Astrocyte (in vitro differentiated cells and primary cell): ENCODE measurements around the gene OCIAD1. TPM values are rescaled to one million over a fixed set of nuclear protein-coding genes. Genes with fewer than 3 reads are reported as not detected.
"Not testable (repeated sequence)": the region's sequence is repeated elsewhere in the genome, so short reads cannot be mapped to it uniquely, and the experiment has no call there.

ENCODE experiments used
- DNase-seq: peaks from one replicate; pipeline ENCODE4 v3.0.0-alpha.2; 2010; ENCODE audit warnings: low read depth
- FAIRE-seq: peaks from 2 replicates; lab custom pipeline; 2011; peaks lifted over from hg19 to GRCh38; lab: Jason Lieb, UNC
- H2AFZ ChIP-seq: 2 replicates; pipeline ENCODE4 v1.6.0; 2012; ENCODE audit warnings: low read depth, low read length, inconsistent platforms
- H3K27ac ChIP-seq: 2 replicates; pipeline ENCODE4 v1.5.1; 2011; ENCODE audit warnings: low read depth, low read length, inconsistent platforms
- H3K27me3 ChIP-seq: 2 replicates; pipeline ENCODE4 v1.6.0; 2011; ENCODE audit warnings: low read length, inconsistent platforms; ENCODE audit not compliant: insufficient read depth
- H3K36me3 ChIP-seq: 2 replicates; pipeline ENCODE4 v1.5.1; 2011; ENCODE audit warnings: low read length, inconsistent platforms; ENCODE audit not compliant: insufficient read depth
- H3K4me1 ChIP-seq: 2 replicates; pipeline ENCODE4 v1.5.1; 2011; ENCODE audit warnings: low read length, inconsistent platforms; ENCODE audit not compliant: insufficient read depth
- H3K4me2 ChIP-seq: 2 replicates; pipeline ENCODE4 v1.6.0; 2012; ENCODE audit warnings: low read length, inconsistent platforms
- H3K4me3 ChIP-seq: 2 replicates; pipeline ENCODE4 v1.5.1; 2011; ENCODE audit warnings: low read depth, mild to moderate bottlenecking, low read length, inconsistent platforms; ENCODE audit not compliant: insufficient read depth
- H3K79me2 ChIP-seq: 2 replicates; pipeline ENCODE4 v1.6.0; 2012; ENCODE audit warnings: mild to moderate bottlenecking, low read length, inconsistent platforms; ENCODE audit not compliant: insufficient read depth
- H3K9ac ChIP-seq: 2 replicates; pipeline ENCODE4 v1.6.0; 2012; ENCODE audit warnings: mild to moderate bottlenecking, low read length, inconsistent platforms
- H3K9me3 ChIP-seq: 2 replicates; pipeline ENCODE4 v1.5.1; 2012; ENCODE audit warnings: low read depth, mild to moderate bottlenecking, low read length, inconsistent platforms; ENCODE audit not compliant: insufficient read depth
- H4K20me1 ChIP-seq: 2 replicates; pipeline ENCODE4 v1.6.0; 2012; ENCODE audit warnings: low read length, inconsistent platforms; ENCODE audit not compliant: insufficient read depth
- H3K27ac Mint-ChIP-seq: one replicate; pipeline ENCODE4 v1.8.0; 2021; ENCODE audit warnings: mild to moderate bottlenecking, mixed read lengths; ENCODE audit not compliant: unreplicated experiment
- H3K27me3 Mint-ChIP-seq: one replicate; pipeline ENCODE4 v1.8.0; 2021; ENCODE audit warnings: low read depth, mixed read lengths; ENCODE audit not compliant: unreplicated experiment
- H3K36me3 Mint-ChIP-seq: one replicate; pipeline ENCODE4 v1.8.0; 2021; ENCODE audit warnings: low read depth, mixed read lengths; ENCODE audit not compliant: unreplicated experiment
- H3K4me1 Mint-ChIP-seq: one replicate; pipeline ENCODE4 v1.8.0; 2021; ENCODE audit warnings: low read depth, mixed read lengths; ENCODE audit not compliant: unreplicated experiment
- H3K4me3 Mint-ChIP-seq: one replicate; pipeline ENCODE4 v1.8.0; 2021; ENCODE audit warnings: mild to moderate bottlenecking, moderate library complexity, mixed read lengths; ENCODE audit not compliant: unreplicated experiment
- H3K9me3 Mint-ChIP-seq: one replicate; pipeline ENCODE4 v1.8.0; 2021; ENCODE audit warnings: mild to moderate bottlenecking, mixed read lengths; ENCODE audit not compliant: unreplicated experiment
- CTCF ChIP-seq: IDR thresholded peaks from 2 replicates; pipeline ENCODE4 v1.5.1; 2011; ENCODE audit warnings: low read depth, mild to moderate bottlenecking, inconsistent platforms, low read length, moderate library complexity; ENCODE audit not compliant: insufficient read depth
- EZH2 ChIP-seq: IDR thresholded peaks from 2 replicates; pipeline ENCODE4 v1.6.1; 2012; ENCODE audit warnings: mild to moderate bottlenecking, low read length, inconsistent platforms; ENCODE audit not compliant: insufficient read depth
- total RNA-seq: library from RNA; stranded (reverse); gene quantifications from 2 replicates; pipeline ENCODE4 v1.2.1, GENCODE V29; 2021

The OCIAD1 gene
- total RNA-seq, 1 donor from 2014 or later, result 144 TPM

- Mint-ChIP-seq H3K4me1 (no peaks in the 10 kb centered on the region), H3K9me3 (no peaks in the 10 kb centered on the region), H3K36me3 (no peaks in the 10 kb centered on the region), H3K27ac (no peak overlapping the region), H3K4me3 (no peak overlapping the region), H3K27me3 (no peaks in the 10 kb centered on the region)
- Histone ChIP-seq H2AFZ (no peak overlapping the region), H3K36me3 (no peaks in the 10 kb centered on the region), H3K9ac (no peak overlapping the region), H3K9me3 (no peaks in the 10 kb centered on the region), H3K27ac (no peak overlapping the region), H3K4me2 (no peak overlapping the region), H3K4me1 (no peaks in the 10 kb centered on the region), H3K79me2 (no peaks in the 10 kb centered on the region), H3K4me3 (no peak overlapping the region), H4K20me1 (no peaks in the 10 kb centered on the region), H3K27me3 (no peaks in the 10 kb centered on the region)
- TF ChIP-seq EZH2, result no peak
- TF ChIP-seq CTCF, result no peak
- no peak for DNase-seq
- no peak for FAIRE-seq
Observed at GRCh38 chr4:48816971-48817370, 13.9 kb upstream of the OCIAD1 start.

- not testable (repeated sequence) for H3K9me3 Mint-ChIP-seq, H3K4me2 ChIP-seq, H3K36me3 Mint-ChIP-seq, FAIRE-seq, H3K36me3 ChIP-seq, H2AFZ ChIP-seq, H3K4me1 ChIP-seq, H3K27ac Mint-ChIP-seq, H3K9me3 ChIP-seq, H4K20me1 ChIP-seq, H3K4me1 Mint-ChIP-seq, H3K79me2 ChIP-seq, H3K9ac ChIP-seq, DNase-seq, H3K27me3 Mint-ChIP-seq, H3K27me3 ChIP-seq, H3K4me3 Mint-ChIP-seq, H3K27ac ChIP-seq, H3K4me3 ChIP-seq
Observed at GRCh38 chr4:48821431-48821830, 9.5 kb upstream of the OCIAD1 start.

- no peaks in the 10 kb centered on the region for H3K4me1 Mint-ChIP-seq
- H3K4me3 ChIP-seq, result no peak overlapping the region
- H3K27me3 ChIP-seq, result no peaks in the 10 kb centered on the region
- H3K4me2 ChIP-seq, result no peak overlapping the region
- no peak overlapping the region for H2AFZ ChIP-seq
- peaks cover 3% of the 10 kb centered on the region for H3K4me1 ChIP-seq
- H3K9me3 Mint-ChIP-seq, result peaks cover 2% of the 10 kb centered on the region
- H3K9me3 ChIP-seq, result no peaks in the 10 kb centered on the region
- no peaks in the 10 kb centered on the region for H4K20me1 ChIP-seq
- peaks cover 17% of the 10 kb centered on the region for H3K79me2 ChIP-seq
- no peak overlapping the region for H3K4me3 Mint-ChIP-seq
- H3K36me3 Mint-ChIP-seq, result peaks cover under 1% of the 10 kb centered on the region
- H3K9ac ChIP-seq, result no peak overlapping the region
- no peaks in the 10 kb centered on the region for H3K27me3 Mint-ChIP-seq
- FAIRE-seq (no peak), DNase-seq (no peak)
- no peak overlapping the region for H3K27ac ChIP-seq
- no peak overlapping the region for H3K27ac Mint-ChIP-seq
- no peaks in the 10 kb centered on the region for H3K36me3 ChIP-seq
- TF ChIP-seq EZH2 (no peak), CTCF (no peak)
Observed at GRCh38 chr4:48827622-48828021, 3.3 kb upstream of the OCIAD1 start.
